ENCODE data around the gene IL9R. TPM values are rescaled to one million over a fixed set of nuclear protein-coding genes. Genes with fewer than 3 reads are reported as not detected.
"Not testable (repeated sequence)": the region's sequence is repeated elsewhere in the genome, so short reads cannot be mapped to it uniquely, and the experiment has no call there.

Gene IL9R
- total RNA-seq, 1 donor from 2014 or later, result 1.2 TPM

DNA sequence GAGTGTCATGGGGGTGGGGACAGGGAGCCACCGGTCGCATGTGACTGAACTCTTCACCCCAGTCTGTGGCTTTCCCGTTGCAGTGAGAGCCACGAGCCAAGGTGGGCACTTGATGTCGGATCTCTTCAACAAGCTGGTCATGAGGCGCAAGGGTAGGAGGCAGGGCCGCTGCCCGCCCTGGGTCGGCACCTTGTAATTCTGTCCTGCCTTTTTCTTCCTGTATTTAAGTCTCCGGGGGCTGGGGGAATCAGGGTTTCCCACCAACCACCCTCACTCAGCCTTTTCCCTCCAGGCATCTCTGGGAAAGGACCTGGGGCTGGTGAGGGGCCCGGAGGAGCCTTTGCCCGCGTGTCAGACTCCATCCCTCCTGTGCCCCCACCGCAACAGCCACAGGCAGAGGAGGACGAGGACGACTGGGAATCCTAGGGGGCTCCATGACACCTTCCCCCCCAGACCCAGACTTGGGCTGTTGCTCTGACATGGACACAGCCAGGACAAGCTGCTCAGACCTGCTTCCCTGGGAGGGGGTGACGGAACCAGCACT lies 27.5 kb downstream of the IL9R start:
- H3K36me3 ChIP-seq; DNase-seq; H3K4me1 ChIP-seq; H3K9me3 ChIP-seq; H3K4me3 ChIP-seq; intact Hi-C loops (cut with DNase I); H3K27me3 ChIP-seq (ENCODE audit: low read depth); H3K27ac ChIP-seq; ATAC-seq: not testable (repeated sequence)

DNA sequence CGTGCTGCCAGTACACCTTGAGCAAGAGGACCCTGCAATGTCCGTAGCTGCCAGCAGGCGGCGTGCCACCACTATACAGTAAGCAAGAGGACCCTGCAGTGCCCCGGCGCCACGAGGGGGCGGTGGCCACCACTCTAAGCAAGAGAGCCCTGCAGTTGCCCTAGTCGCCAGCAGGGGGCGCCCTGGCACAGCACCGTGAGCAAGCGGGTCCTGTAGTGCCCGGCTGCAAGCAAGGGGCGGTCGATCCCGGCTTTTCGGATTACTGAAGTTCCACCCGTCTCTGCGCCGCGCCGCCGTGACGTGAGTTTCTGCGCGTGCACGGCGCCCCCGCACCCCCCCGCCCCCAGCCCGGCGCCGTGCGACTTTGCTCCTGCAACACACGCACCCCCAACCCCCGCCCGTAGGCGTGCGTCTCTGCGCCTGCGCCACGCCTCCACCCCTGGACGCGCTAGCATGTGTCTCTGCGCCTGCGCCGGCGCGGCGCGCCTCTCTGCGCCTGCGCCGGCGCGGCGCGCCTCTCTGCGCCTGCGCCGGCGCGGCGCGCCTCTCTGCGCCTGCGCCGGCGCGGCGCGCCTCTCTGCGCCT lies 31.2 kb downstream of the IL9R start:
- ATAC-seq; intact Hi-C loops (cut with DNase I): not testable (repeated sequence)

GRCh38 chrX:156029296-156029695 lies 31.8 kb downstream of the IL9R start:
- H3K4me1 ChIP-seq; H3K4me3 ChIP-seq; H3K27me3 ChIP-seq (ENCODE audit: low read depth); ATAC-seq; H3K36me3 ChIP-seq; H3K9me3 ChIP-seq; H3K27ac ChIP-seq; DNase-seq; intact Hi-C loops (cut with DNase I): not testable (repeated sequence)

More for the DNA sequence above, 31.2 kb downstream of the IL9R start:
- H3K4me3 ChIP-seq; DNase-seq; H3K36me3 ChIP-seq; H3K27ac ChIP-seq; H3K27me3 ChIP-seq (ENCODE audit: low read depth); H3K9me3 ChIP-seq; H3K4me1 ChIP-seq: not testable (repeated sequence)

DNA sequence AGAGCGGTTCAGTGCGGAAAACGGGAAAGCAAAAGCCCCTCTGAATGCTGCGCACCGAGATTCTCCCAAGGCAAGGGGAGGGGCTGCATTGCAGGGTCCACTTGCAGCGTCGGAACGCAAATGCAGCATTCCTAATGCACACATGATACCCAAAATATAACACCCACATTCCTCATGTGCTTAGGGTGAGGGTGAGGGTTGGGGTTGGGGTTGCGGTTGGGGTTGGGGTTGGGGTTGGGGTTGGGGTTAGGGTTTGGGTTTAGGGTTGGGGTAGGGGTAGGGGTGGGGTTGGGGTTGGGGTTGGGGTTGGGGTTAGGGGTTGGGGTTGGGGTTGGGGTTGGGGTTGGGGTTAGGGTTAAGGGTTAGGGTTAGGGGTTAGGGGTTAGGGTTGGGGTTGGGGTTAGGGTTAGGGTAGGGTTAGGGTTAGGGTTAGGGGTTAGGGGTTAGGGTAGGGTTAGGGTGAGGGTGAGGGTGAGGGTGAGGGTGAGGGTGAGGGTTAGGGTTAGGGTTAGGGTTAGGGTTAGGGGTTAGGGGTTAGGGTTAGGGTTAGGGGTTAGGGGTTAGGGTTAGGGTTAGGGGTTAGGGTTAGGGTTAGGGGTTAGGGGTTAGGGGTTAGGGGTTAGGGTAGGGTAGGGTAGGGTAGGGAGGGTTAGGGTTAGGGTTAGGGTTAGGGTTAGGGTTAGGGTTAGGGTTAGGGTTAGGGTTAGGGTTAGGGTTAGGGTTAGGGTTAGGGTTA lies 32.4 kb downstream of the IL9R start:
- H3K27me3 ChIP-seq (ENCODE audit: low read depth); H3K4me3 ChIP-seq; H3K9me3 ChIP-seq; H3K4me1 ChIP-seq; DNase-seq; intact Hi-C loops (cut with DNase I); H3K36me3 ChIP-seq; H3K27ac ChIP-seq: not testable (repeated sequence)
- peak in 1 of 2 donors; percentile 44 for ATAC-seq

DNA sequence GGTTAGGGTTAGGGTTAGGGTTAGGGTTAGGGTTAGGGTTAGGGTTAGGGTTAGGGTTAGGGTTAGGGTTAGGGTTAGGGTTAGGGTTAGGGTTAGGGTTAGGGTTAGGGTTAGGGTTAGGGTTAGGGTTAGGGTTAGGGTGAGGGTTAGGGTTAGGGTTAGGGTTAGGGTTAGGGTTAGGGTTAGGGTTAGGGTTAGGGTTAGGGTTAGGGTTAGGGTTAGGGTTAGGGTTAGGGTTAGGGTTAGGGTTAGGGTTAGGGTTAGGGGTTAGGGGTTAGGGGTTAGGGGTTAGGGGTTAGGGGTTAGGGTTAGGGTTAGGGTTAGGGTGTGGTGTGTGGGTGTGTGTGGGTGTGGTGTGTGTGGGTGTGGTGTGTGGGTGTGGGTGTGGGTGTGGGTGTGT lies 33.0 kb downstream of the IL9R start:
- DNase-seq; H3K27me3 ChIP-seq (ENCODE audit: low read depth); H3K4me3 ChIP-seq; intact Hi-C loops (cut with DNase I); H3K9me3 ChIP-seq; H3K27ac ChIP-seq; H3K36me3 ChIP-seq; H3K4me1 ChIP-seq: not testable (repeated sequence)
- peak in 1 of 2 donors; percentile 29 for ATAC-seq

Other genes starting within 250 kb of the IL9R start
- 31.0 TPM for gene VAMP7, start 116.4 kb upstream of the IL9R start, total RNA-seq